LNCaP clone FGC (cell line): ENCODE data around the gene DOCK7.
"Not testable (repeated sequence)": the region's sequence is repeated elsewhere in the genome, so short reads cannot be mapped to it uniquely, and the experiment has no call there.

Experiments used
- DNase-seq: peaks from one replicate; pipeline ENCODE4 v3.0.0-alpha.2; 2011; ENCODE audit warnings: low read depth
- H3K4me3 ChIP-seq: 2 replicates; pipeline ENCODE4 v1.5.1; 2011; ENCODE audit warnings: mild to moderate bottlenecking, low read depth, low read length, control low read depth
- CTCF ChIP-seq: IDR thresholded peaks from 2 replicates; pipeline ENCODE4 v1.5.1; 2012; ENCODE audit warnings: mild to moderate bottlenecking; ENCODE audit not compliant: control insufficient read depth, insufficient read depth; ENCODE audit errors: extremely low read depth

DOCK7 gene

DNA sequence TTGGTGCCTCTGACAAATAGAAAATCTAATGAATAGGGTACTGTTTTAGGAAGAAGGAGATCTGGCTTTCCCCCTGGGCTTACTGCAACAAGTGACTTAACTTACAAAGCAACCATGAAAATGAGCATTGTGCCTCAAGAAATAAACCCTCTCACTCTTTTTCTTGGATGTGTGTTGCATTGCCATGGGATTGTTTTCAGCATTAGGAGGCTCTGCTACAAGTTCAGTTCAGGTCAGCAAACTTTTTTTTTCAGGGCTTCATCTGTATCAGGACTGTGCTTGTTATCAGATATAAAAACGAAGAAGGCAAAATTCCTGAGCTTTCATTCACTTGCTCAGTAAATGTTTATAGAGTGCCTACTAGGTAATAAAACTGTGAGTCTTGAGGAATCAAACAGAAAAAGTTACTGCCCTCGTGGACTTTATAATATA is 37.8 kb upstream of the DOCK7 start:
- TF ChIP-seq CTCF: no peak
- DNase-seq: no peak
- H3K4me3 ChIP-seq: no peak overlapping the region

DNA sequence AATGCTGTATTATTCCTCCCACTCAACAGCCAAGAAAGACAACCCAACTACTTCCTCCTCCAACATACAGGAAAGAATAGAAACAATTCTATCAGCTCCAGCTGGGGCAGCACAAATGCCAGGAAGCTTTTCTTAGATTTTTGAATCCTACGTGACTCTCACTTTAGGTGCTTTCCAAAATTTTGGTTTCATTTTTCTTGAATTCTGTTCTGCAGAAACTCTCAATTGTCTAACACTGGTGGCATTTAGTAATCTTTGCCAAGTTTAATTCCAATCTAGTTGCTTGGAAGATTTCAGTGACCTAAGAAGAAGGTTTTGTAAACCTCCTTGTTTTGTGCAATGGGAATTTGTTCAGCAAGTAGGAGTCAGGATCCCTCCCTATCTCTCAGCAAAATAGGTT is 37.1 kb upstream of the DOCK7 start:
- no peak overlapping the region for H3K4me3 ChIP-seq

DNA sequence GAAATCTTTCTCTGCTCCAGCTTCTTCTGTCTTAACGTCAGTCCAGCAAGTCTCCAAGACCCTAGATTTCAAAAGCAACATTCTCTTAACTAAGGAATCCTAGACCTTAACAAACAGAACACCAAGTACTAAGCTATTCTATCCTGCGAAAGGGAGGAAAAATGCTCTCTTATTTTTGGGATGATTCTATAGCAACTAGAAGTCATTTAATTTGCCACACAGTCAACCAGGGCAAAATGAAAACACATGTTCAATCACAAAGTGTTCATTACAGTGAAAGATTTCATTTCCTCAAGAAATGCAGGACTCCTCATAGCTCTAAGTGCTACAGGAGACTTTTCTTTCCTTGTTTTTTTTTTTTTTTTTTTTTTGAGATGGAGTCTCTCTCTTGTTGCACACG is 36.2 kb upstream of the DOCK7 start:
- no peak overlapping the region for H3K4me3 ChIP-seq
- no peak for DNase-seq
- no peak for TF ChIP-seq CTCF

More for the DNA sequence above, 37.1 kb upstream of the DOCK7 start:
- TF ChIP-seq CTCF: no peak
- DNase-seq: no peak

DNA sequence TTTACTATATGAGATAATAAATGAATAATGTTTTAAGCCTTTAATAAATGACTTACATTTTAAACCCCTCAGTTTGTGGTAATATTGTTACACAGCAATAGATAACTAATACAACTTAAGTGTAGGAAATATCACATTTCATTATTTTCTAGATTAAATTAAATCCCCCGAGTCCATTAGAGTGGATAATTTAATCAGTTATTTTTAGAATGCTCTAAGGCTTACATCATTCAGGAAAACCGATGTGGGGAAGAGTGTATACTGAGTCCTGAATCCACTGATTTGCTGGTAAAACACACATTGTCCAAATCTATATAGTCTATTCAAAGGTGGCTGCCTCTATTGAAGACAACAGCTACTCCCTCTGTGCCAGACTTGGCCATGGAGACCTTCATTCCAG is 35.7 kb upstream of the DOCK7 start:
- H3K4me3 ChIP-seq: no peak overlapping the region
- TF ChIP-seq CTCF: no peak
- no peak for DNase-seq

- TF ChIP-seq CTCF: no peak
- no peak overlapping the region for H3K4me3 ChIP-seq
- DNase-seq: no peak
These were observed 34.6 kb upstream of the DOCK7 start for GRCh38 chr1:62722796-62723195.

DNA sequence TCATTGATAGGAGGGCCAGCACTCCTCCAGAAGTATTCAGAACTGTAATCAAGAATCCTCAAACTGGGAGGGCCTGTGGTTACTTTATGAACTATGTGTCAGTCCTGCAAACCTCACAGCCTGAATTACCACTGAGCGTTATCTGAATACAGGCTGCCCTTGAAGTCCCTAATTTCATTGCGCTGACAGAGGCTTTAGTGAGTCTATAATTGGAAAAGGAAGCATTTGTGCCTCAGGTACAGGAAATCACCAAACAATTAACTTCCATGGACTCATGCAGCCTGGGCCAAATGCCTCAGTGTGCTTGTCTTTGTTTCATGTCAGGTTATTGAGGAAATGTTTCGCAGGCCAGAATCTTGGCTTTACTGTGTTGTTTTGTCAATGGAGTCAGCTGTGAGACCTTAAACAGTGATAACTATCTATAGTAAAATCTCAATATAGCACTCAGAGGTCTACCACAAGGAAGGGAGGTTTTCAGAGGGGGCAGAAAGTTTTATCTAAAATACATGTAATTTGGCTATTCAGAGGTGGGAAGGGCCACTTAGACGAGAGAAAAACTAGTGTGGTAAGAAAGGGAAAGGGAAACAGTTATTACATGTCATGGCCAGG is 32.9 kb upstream of the DOCK7 start:
- no peak for DNase-seq
- no peak overlapping the region for H3K4me3 ChIP-seq
- no peak for TF ChIP-seq CTCF

- not testable (repeated sequence) for H3K4me3 ChIP-seq, DNase-seq
These were observed 30.2 kb upstream of the DOCK7 start for GRCh38 chr1:62718400-62718799.

DNA sequence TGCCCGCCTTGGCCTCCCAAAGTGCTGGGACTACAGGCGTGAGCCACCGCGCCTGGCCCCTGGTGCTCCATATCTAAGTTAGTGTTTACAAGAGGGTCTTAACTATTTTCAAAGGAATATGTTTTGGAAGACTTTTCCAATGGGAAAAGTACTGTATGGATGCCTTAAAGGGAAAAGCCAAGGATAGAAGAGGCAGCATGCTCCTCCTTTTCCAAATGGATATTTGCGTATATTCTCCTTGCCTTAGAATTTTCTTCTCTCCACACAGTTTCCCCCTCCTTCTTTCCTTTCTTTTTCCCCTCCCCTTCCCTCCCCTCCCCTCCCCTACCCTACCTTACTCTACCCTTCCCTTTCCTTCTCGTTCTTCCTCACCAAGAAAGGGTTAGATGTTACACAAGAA is 29.3 kb upstream of the DOCK7 start:
- no peak for TF ChIP-seq CTCF
- no peak overlapping the region for H3K4me3 ChIP-seq
- no peak for DNase-seq
